Measurements from ENCODE around the gene MEOX1.

The MEOX1 gene

DNA sequence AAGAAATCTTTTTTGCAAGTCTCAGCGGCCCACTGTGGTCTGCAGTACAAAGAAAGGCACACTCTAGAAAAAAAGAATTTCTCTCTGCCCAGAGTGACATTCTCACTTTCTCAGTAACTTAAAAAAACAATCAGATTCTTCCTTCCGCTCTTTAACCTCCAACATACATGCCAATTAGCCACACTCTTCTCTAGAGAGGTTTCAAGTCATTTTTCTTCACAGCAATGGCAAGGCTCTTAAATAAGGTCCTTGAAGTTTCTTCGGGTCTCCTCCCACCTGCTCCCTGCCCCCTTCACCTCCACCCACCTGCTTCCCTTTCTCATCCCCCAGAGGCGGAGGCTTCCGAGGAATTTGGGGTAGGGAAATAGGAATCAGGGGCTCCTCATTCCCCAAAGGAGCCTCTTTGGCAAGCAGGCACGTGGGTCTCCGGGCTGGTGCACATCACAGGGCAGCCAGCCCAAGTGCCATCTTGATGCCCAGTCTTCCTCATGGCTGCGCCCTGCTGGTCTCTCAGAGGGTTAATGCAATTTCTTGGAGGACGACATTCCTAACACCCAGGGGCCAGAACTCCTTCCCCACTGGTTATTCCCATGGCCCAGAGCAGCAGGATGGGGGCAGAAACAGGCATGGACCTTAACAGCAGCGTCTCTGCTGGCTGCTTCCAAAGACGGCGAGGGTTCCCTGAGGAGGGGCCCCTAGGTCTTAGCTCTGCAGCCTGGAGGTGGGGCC is 855 bp upstream of the MEOX1 start:
- no peaks in the 10 kb centered on the region for H3K27me3 ChIP-seq (ENCODE audit: control insufficient read depth, insufficient read depth, low read length)
- no peaks in the 10 kb centered on the region for H3K4me1 ChIP-seq (ENCODE audit: control insufficient read depth, insufficient read depth, low read length)
- no peak overlapping the region for H3K4me3 ChIP-seq (ENCODE audit: low read length)
- H3K36me3 ChIP-seq (ENCODE audit: control insufficient read depth, insufficient read depth, low read length), result no peaks in the 10 kb centered on the region
- no peak overlapping the region for H3K9ac ChIP-seq (ENCODE audit: low read length)
- H3K27ac ChIP-seq (ENCODE audit: low read depth, low read length), result no peak overlapping the region

- Histone ChIP-seq H3K27ac (ENCODE audit: low read depth, low read length) (no peak overlapping the region), H3K4me3 (ENCODE audit: low read length) (no peak overlapping the region), H3K27me3 (ENCODE audit: control insufficient read depth, insufficient read depth, low read length) (no peaks in the 10 kb centered on the region), H3K9ac (ENCODE audit: low read length) (no peak overlapping the region), H3K4me1 (ENCODE audit: control insufficient read depth, insufficient read depth, low read length) (no peaks in the 10 kb centered on the region), H3K36me3 (ENCODE audit: control insufficient read depth, insufficient read depth, low read length) (no peaks in the 10 kb centered on the region)
Measured at GRCh38 chr17:43660816-43661493, 767 bp downstream of the MEOX1 start.

GRCh38 chr17:43659823-43660617 is 1.7 kb downstream of the MEOX1 start:
- H3K4me3 ChIP-seq (ENCODE audit: low read length), result peak overlapping the region; percentile 18
- no peak overlapping the region for H3K27ac ChIP-seq (ENCODE audit: low read depth, low read length)
- no peak overlapping the region for H3K9ac ChIP-seq (ENCODE audit: low read length)
- no peaks in the 10 kb centered on the region for H3K27me3 ChIP-seq (ENCODE audit: control insufficient read depth, insufficient read depth, low read length)
- no peaks in the 10 kb centered on the region for H3K4me1 ChIP-seq (ENCODE audit: control insufficient read depth, insufficient read depth, low read length)
- H3K36me3 ChIP-seq (ENCODE audit: control insufficient read depth, insufficient read depth, low read length), result no peaks in the 10 kb centered on the region

DNA sequence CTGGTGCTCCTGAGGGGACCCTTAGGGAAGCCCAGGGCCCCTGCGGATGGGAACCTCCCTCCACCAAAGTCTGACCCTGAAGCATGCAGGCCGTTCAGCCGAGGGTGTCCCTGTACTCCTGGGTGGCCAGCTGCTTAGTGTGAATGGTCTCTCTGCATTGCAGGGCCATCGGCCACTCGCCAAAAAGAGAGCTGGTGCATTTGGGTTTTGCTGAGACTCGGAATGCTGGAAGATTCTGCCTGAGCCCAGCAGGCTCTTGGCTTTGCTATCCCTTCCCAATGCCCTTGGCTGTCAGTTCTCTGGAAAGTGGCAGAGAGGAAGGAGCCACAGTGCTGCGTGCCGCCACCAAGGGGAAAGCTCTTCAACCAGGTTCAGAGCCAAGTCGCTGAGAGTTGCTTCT is 2.8 kb downstream of the MEOX1 start:
- H3K27ac ChIP-seq (ENCODE audit: low read depth, low read length), result no peak overlapping the region
- no peaks in the 10 kb centered on the region for H3K36me3 ChIP-seq (ENCODE audit: control insufficient read depth, insufficient read depth, low read length)
- no peaks in the 10 kb centered on the region for H3K4me1 ChIP-seq (ENCODE audit: control insufficient read depth, insufficient read depth, low read length)
- H3K27me3 ChIP-seq (ENCODE audit: control insufficient read depth, insufficient read depth, low read length), result no peaks in the 10 kb centered on the region
- H3K4me3 ChIP-seq (ENCODE audit: low read length), result no peak overlapping the region
- H3K9ac ChIP-seq (ENCODE audit: low read length), result no peak overlapping the region

DNA sequence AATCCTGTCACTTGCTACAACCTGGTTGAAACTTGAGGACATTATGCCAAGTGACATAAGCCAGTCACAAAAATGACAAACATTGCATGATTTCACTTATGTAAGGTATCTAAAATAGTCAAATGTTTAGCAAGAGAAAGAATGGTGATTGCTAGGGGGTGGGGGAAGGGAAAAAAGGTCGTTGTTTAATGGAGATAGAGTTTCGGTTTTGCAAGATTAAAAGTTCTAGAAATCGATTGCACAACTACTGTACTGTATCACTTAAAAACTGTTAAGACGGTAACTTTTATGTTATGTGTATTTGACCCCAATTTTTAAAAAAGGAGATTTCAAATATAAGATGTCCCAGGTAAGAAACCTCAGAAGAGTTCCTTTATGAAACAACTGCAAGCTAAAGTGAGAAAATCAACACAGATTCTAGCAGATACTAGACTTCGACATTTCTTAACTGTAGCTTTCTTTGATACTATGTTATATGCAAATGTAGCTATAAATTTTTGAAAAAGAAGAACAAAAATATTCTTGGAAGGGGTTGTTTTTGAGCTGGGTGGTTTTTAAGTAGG is 5.9 kb downstream of the MEOX1 start:
- no peaks in the 10 kb centered on the region for H3K27me3 ChIP-seq (ENCODE audit: control insufficient read depth, insufficient read depth, low read length)
- H3K9ac ChIP-seq (ENCODE audit: low read length), result no peak overlapping the region
- no peak overlapping the region for H3K4me3 ChIP-seq (ENCODE audit: low read length)
- H3K36me3 ChIP-seq (ENCODE audit: control insufficient read depth, insufficient read depth, low read length), result no peaks in the 10 kb centered on the region
- no peaks in the 10 kb centered on the region for H3K4me1 ChIP-seq (ENCODE audit: control insufficient read depth, insufficient read depth, low read length)
- no peak overlapping the region for H3K27ac ChIP-seq (ENCODE audit: low read depth, low read length)

GRCh38 chr17:43652124-43652480 is 9.6 kb downstream of the MEOX1 start:
- Histone ChIP-seq H3K9ac (ENCODE audit: low read length) (no peak overlapping the region), H3K27me3 (ENCODE audit: control insufficient read depth, insufficient read depth, low read length) (no peaks in the 10 kb centered on the region), H3K4me3 (ENCODE audit: low read length) (no peak overlapping the region), H3K4me1 (ENCODE audit: control insufficient read depth, insufficient read depth, low read length) (no peaks in the 10 kb centered on the region), H3K27ac (ENCODE audit: low read depth, low read length) (no peak overlapping the region), H3K36me3 (ENCODE audit: control insufficient read depth, insufficient read depth, low read length) (no peaks in the 10 kb centered on the region)

- H3K27ac ChIP-seq (ENCODE audit: low read depth, low read length), result no peak overlapping the region
- H3K4me3 ChIP-seq (ENCODE audit: low read length), result no peak overlapping the region
- H3K4me1 ChIP-seq (ENCODE audit: control insufficient read depth, insufficient read depth, low read length), result no peaks in the 10 kb centered on the region
- H3K36me3 ChIP-seq (ENCODE audit: control insufficient read depth, insufficient read depth, low read length), result no peaks in the 10 kb centered on the region
- peaks cover 5% of the 10 kb centered on the region for H3K27me3 ChIP-seq (ENCODE audit: control insufficient read depth, insufficient read depth, low read length)
- H3K9ac ChIP-seq (ENCODE audit: low read length), result no peak overlapping the region
Measured at GRCh38 chr17:43650471-43650870, 11.3 kb downstream of the MEOX1 start.

DNA sequence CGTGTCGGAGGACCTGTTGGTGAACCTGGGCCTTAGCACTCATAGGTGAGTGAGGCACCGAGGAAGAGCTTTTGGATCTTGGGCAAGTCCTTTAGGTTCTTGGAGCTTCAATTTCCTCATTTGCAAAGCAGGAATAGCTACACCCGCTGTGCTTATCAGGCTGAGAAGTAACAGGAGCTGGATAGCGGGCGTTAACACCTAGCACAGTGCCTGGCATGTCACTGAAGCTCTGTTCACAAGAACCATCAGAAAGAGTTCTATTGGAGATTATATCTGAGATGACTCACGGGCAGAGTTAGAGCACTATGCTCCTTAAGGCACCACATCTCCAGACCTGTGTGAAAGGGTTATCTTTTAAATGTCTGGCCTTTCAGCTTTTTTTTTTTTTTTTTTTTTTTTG is 12.8 kb downstream of the MEOX1 start:
- no peak overlapping the region for H3K4me3 ChIP-seq (ENCODE audit: low read length)
- no peaks in the 10 kb centered on the region for H3K4me1 ChIP-seq (ENCODE audit: control insufficient read depth, insufficient read depth, low read length)
- H3K27ac ChIP-seq (ENCODE audit: low read depth, low read length), result no peak overlapping the region
- no peak overlapping the region for H3K9ac ChIP-seq (ENCODE audit: low read length)
- H3K36me3 ChIP-seq (ENCODE audit: control insufficient read depth, insufficient read depth, low read length), result no peaks in the 10 kb centered on the region
- peaks cover 5% of the 10 kb centered on the region for H3K27me3 ChIP-seq (ENCODE audit: control insufficient read depth, insufficient read depth, low read length)

DNA sequence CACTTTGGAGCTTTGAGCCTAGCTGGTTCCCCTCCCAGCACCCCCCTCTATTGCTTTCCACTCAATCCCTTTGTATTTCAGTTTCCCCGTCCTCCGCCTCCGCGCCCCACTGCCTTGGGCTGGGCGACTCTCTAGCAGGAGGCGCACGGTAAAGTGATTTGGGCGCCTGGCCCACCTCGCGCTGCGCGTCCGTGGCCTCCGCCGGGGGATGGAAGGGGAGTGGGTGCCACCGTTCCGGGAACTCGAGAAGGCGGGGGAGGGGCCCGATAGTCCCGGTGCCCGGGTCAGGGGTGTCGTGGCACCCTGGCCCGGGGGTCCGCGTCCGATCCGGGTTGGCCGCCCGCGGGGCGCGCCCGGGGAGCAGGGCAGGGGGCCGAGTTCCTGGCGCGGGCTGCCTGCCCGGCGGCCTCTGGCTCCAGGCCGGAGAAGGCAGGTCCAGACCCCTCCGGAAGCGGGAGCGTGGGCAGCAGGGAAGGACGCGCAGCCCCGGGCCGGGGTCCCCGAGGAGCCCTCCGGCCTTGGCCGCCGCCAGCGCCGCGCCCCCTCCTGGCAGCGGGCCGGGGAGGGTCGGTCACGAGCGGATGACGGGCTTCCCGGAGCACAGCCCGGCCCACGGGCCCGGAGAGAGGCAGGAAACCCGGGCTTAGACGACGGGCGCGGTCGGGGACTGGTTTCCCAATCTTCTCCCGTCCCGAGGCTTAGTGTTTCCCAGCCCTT is 15.8 kb downstream of the MEOX1 start:
- Histone ChIP-seq H3K4me1 (ENCODE audit: control insufficient read depth, insufficient read depth, low read length) (peaks cover 4% of the 10 kb centered on the region), H3K27ac (ENCODE audit: low read depth, low read length) (peak overlapping the region; percentile 48), H3K9ac (ENCODE audit: low read length) (no peak overlapping the region), H3K4me3 (ENCODE audit: low read length) (peak overlapping the region; percentile 53), H3K36me3 (ENCODE audit: control insufficient read depth, insufficient read depth, low read length) (no peaks in the 10 kb centered on the region), H3K27me3 (ENCODE audit: control insufficient read depth, insufficient read depth, low read length) (peaks cover 5% of the 10 kb centered on the region)

GRCh38 chr17:43645450-43645764 is 16.3 kb downstream of the MEOX1 start:
- peak overlapping the region; percentile 53 for H3K4me3 ChIP-seq (ENCODE audit: low read length)
- H3K9ac ChIP-seq (ENCODE audit: low read length), result no peak overlapping the region
- peaks cover 5% of the 10 kb centered on the region for H3K27me3 ChIP-seq (ENCODE audit: control insufficient read depth, insufficient read depth, low read length)
- H3K27ac ChIP-seq (ENCODE audit: low read depth, low read length), result peak overlapping the region; percentile 48
- H3K36me3 ChIP-seq (ENCODE audit: control insufficient read depth, insufficient read depth, low read length), result no peaks in the 10 kb centered on the region
- H3K4me1 ChIP-seq (ENCODE audit: control insufficient read depth, insufficient read depth, low read length), result peaks cover 6% of the 10 kb centered on the region

DNA sequence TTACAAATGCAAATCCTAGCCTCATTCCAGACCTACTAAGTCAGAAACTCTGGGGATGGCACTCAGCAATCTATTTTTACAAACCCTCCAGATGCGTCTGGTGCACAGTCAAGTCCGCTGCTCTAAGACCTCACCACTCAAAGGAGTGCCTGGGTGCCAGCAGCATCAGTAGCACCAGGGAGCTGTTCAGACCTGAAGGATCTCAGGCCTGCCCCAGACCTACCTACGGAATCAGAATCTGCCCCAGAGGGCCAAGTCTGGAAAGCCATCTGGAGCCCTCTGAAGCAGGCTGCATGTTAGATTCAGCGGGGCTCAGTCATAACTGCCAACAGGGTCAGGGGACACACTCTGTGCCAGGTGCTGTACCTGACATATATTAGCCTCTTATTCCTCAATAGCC is 17.6 kb downstream of the MEOX1 start:
- Histone ChIP-seq H3K27ac (ENCODE audit: low read depth, low read length) (no peak overlapping the region), H3K4me3 (ENCODE audit: low read length) (no peak overlapping the region), H3K4me1 (ENCODE audit: control insufficient read depth, insufficient read depth, low read length) (peaks cover 6% of the 10 kb centered on the region), H3K9ac (ENCODE audit: low read length) (no peak overlapping the region), H3K27me3 (ENCODE audit: control insufficient read depth, insufficient read depth, low read length) (peaks cover 5% of the 10 kb centered on the region), H3K36me3 (ENCODE audit: control insufficient read depth, insufficient read depth, low read length) (no peaks in the 10 kb centered on the region)

DNA sequence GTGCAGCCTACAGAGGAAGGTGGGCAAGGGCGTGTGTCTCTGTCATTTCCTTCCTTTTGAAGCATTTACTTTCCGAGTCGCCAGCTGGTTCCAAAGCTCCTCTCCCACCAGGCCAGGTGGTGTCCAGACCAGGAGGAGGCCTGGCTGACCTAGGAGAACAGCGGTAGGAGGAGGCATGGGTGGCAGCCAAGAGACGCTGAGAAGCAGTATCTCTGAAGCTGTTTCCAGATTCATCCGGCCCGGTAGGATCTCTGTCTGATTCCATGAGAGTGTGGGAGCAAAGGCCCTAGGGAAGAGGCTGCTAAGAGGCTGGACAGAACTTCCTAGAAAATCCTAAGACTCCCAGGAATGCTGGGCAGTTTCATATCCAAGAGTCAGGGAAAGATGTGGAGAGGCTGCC is 20.3 kb downstream of the MEOX1 start:
- Histone ChIP-seq H3K27ac (ENCODE audit: low read depth, low read length) (no peak overlapping the region), H3K36me3 (ENCODE audit: control insufficient read depth, insufficient read depth, low read length) (no peaks in the 10 kb centered on the region), H3K4me3 (ENCODE audit: low read length) (no peak overlapping the region), H3K4me1 (ENCODE audit: control insufficient read depth, insufficient read depth, low read length) (peaks cover 6% of the 10 kb centered on the region), H3K27me3 (ENCODE audit: control insufficient read depth, insufficient read depth, low read length) (peaks cover 4% of the 10 kb centered on the region), H3K9ac (ENCODE audit: low read length) (no peak overlapping the region)
